Keratinocyte (primary cell): ENCODE results near the gene STMND1. TPM values are rescaled to one million over a fixed set of nuclear protein-coding genes. Genes with fewer than 3 reads are reported as not detected.

Experiments used
- DNase-seq: peaks from one replicate; pipeline ENCODE4 v3.0.0-alpha.2; 2011; ENCODE audit warnings: low read depth, missing footprints, low spot score
- FAIRE-seq: peaks from 2 replicates; lab custom pipeline; 2011; peaks lifted over from hg19 to GRCh38; lab: Jason Lieb, UNC
- H2AFZ ChIP-seq: 2 replicates; pipeline ENCODE4 v1.6.0; 2012; ENCODE audit warnings: low read length, control low read depth, inconsistent platforms; ENCODE audit not compliant: control insufficient read depth
- H3K27ac ChIP-seq: 2 replicates; pipeline ENCODE4 v1.5.1; 2011; ENCODE audit warnings: low read length; ENCODE audit not compliant: control insufficient read depth, insufficient read depth
- H3K27me3 ChIP-seq: 3 replicates; pipeline ENCODE4 v1.6.0; 2011; ENCODE audit warnings: low read length; ENCODE audit not compliant: control insufficient read depth, insufficient read depth; ENCODE audit errors: extremely low read depth
- H3K36me3 ChIP-seq, 2 experiments: 2 replicates in 1 of 2; 3 replicates in 1 of 2; pipeline ENCODE4 v1.5.1; 2011; ENCODE audit warnings: low read length in 2 of 2, mild to moderate bottlenecking in 1 of 2; ENCODE audit not compliant: control insufficient read depth in 2 of 2, insufficient read depth in 2 of 2; ENCODE audit errors: extremely low read depth in 1 of 2
- H3K4me1 ChIP-seq: 3 replicates; pipeline ENCODE4 v1.5.1; 2011; ENCODE audit warnings: low read length; ENCODE audit not compliant: control insufficient read depth, insufficient read depth; ENCODE audit errors: extremely low read depth
- H3K4me2 ChIP-seq: 3 replicates; pipeline ENCODE4 v1.6.0; 2011; ENCODE audit warnings: low read depth, low read length; ENCODE audit not compliant: control insufficient read depth, insufficient read depth; ENCODE audit errors: extremely low read depth
- H3K4me3 ChIP-seq, 3 experiments: fragments of 200-600 bp in 1 of 3; sonication (generic) in 1 of 3; 2 replicates in 2 of 3; 3 replicates in 1 of 3; pipeline ENCODE4 v1.5.1; 2011 to 2016; ENCODE audit warnings: low read length in 3 of 3, mild to moderate bottlenecking in 3 of 3, control low read depth in 2 of 3, inconsistent platforms in 1 of 3, low read depth in 1 of 3, mixed read lengths in 1 of 3, mixed run types in 1 of 3, moderate library complexity in 1 of 3; ENCODE audit not compliant: control insufficient read depth in 2 of 3, insufficient read depth in 2 of 3; ENCODE audit errors: extremely low read depth in 1 of 3
- H3K79me2 ChIP-seq: 2 replicates; pipeline ENCODE4 v1.6.0; 2012; ENCODE audit warnings: low read length; ENCODE audit not compliant: control insufficient read depth, insufficient read depth
- H3K9ac ChIP-seq: 3 replicates; pipeline ENCODE4 v1.6.0; 2011; ENCODE audit warnings: low read length; ENCODE audit not compliant: control insufficient read depth, insufficient read depth; ENCODE audit errors: extremely low read depth
- H3K9me1 ChIP-seq: 3 replicates; pipeline ENCODE4 v1.6.0; 2011; ENCODE audit warnings: low read length; ENCODE audit not compliant: control insufficient read depth, insufficient read depth; ENCODE audit errors: extremely low read depth
- H3K9me3 ChIP-seq: 2 replicates; pipeline ENCODE4 v1.5.1; 2012; ENCODE audit warnings: low read depth, low read length; ENCODE audit not compliant: control insufficient read depth
- H4K20me1 ChIP-seq: 3 replicates; pipeline ENCODE4 v1.6.0; 2011; ENCODE audit warnings: low read length; ENCODE audit not compliant: control insufficient read depth, insufficient read depth; ENCODE audit errors: extremely low read depth
- CTCF ChIP-seq, 3 experiments: IDR thresholded peaks in 1 of 3; conservative IDR thresholded peaks in 1 of 3; optimal IDR thresholded peaks in 1 of 3; 2 replicates in 2 of 3; 3 replicates in 1 of 3; pipeline versions ENCODE3 to v1.5.1; 2011; ENCODE audit warnings: low read length in 3 of 3, mild to moderate bottlenecking in 3 of 3, moderate library complexity in 2 of 3, control low read depth in 1 of 3, inconsistent platforms in 1 of 3; ENCODE audit not compliant: insufficient read depth in 2 of 3; ENCODE audit errors: extremely low read depth in 1 of 3
- EZH2 ChIP-seq: IDR thresholded peaks from one replicate; pipeline ENCODE4 v1.6.1; 2012; ENCODE audit warnings: inconsistent platforms, mild to moderate bottlenecking, low read length, moderate library complexity
- dilution Hi-C: fragments of 300-500 bp; cut with MboI; formaldehyde crosslinking; loops from one replicate; pipeline ENCODE4 v1.7.0; 2020; ENCODE audit warnings: low sequenced_read_pairs; ENCODE audit not compliant: extremely low pct_ligation_motif_present
- polyA plus RNA-seq, 5 experiments: library from polyadenylated mRNA; depleted of rRNA in 3 of 5; stranded (reverse) in 3 of 5; stranded (forward) in 1 of 5; unstranded in 1 of 5; fragments of >200 nt; gene quantifications; 1 replicate in 1 of 5; 2 replicates in 3 of 5; 3 replicates in 1 of 5; pipeline versions ENCODE4 v1.2.1 to v1.2.3, GENCODE V29; 2011 to 2012; ENCODE audit warnings: missing spikeins in 2 of 5, low read depth in 1 of 5, low replicate concordance in 1 of 5

The STMND1 gene
- polyA plus RNA-seq, 1 donor (not counting 4 experiments of a cell fraction or from before 2014, with no cell fraction given): not detected

DNA sequence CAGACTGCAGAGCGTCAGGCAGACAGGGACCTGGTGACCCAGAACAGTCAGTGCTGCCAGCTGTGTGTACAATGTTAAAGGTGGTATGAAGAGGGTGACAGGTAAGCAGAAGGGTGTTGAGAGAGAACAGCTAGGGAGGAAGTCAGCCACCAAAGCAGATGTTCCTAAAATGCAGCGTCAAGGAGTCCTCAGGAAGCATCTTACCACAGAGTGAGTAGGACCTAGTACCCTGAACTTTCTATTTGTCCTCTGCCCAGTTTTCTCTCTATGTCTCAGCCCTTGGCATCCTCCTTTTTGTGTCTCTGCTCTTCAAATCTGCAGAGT is 14.2 kb downstream of the STMND1 start:
- no peaks in the 10 kb centered on the region for H4K20me1 ChIP-seq
- H3K4me1 ChIP-seq: peaks cover 14% of the 10 kb centered on the region
- H3K9ac ChIP-seq: peak overlapping the region; percentile 18
- H3K4me3 ChIP-seq: no peak overlapping the region
- peak overlapping the region; percentile 61 for H3K27ac ChIP-seq
- peak overlapping the region; percentile 58 for H2AFZ ChIP-seq
- no peaks in the 10 kb centered on the region for H3K36me3 ChIP-seq
- no peaks in the 10 kb centered on the region for H3K79me2 ChIP-seq
- no peaks in the 10 kb centered on the region for H3K9me3 ChIP-seq
- no peaks in the 10 kb centered on the region for H3K9me1 ChIP-seq
- no peak for DNase-seq
- dilution Hi-C loops: no loop called here
- no peaks in the 10 kb centered on the region for H3K27me3 ChIP-seq
- no peak for TF ChIP-seq EZH2
- no peak for TF ChIP-seq CTCF (optimal IDR thresholded peaks at IDR 0.05 in 1 of 3, IDR thresholded peaks at IDR 0.05 in 1 of 3, conservative IDR thresholded peaks at IDR 0.05 in 1 of 3; ENCODE audit: extremely low read depth in 1 of 3, insufficient read depth in 2 of 3, low read length in 3 of 3)
- FAIRE-seq: no peak
- H3K4me2 ChIP-seq: peak overlapping the region; percentile 80

- dilution Hi-C loops: no loop called here
- TF ChIP-seq CTCF (optimal IDR thresholded peaks at IDR 0.05 in 1 of 3, IDR thresholded peaks at IDR 0.05 in 1 of 3, conservative IDR thresholded peaks at IDR 0.05 in 1 of 3; ENCODE audit: extremely low read depth in 1 of 3, insufficient read depth in 2 of 3, low read length in 3 of 3): no peak
- TF ChIP-seq EZH2: no peak
- Histone ChIP-seq H3K79me2 (no peaks in the 10 kb centered on the region), H3K4me3 (no peak overlapping the region), H3K9me3 (no peaks in the 10 kb centered on the region), H3K4me2 (no peak overlapping the region), H3K9ac (no peak overlapping the region), H3K9me1 (no peaks in the 10 kb centered on the region), H3K27ac (no peak overlapping the region), H3K36me3 (no peaks in the 10 kb centered on the region), H2AFZ (no peak overlapping the region), H4K20me1 (no peaks in the 10 kb centered on the region), H3K27me3 (no peaks in the 10 kb centered on the region), H3K4me1 (peaks cover 14% of the 10 kb centered on the region)
- no peak for DNase-seq
- no peak for FAIRE-seq
Measured at GRCh38 chr6:17120019-17120418, 18.2 kb downstream of the STMND1 start.
